ENCODE measurements around the gene FTO.

- TF ChIP-seq CTCF (IDR thresholded peaks at IDR 0.05; ENCODE audit: poor library complexity, severe bottlenecking) = no peak
- TF ChIP-seq POLR2AphosphoS5 (IDR thresholded peaks at IDR 0.05) = no peak
- no peak for TF ChIP-seq RAD21 (conservative IDR thresholded peaks at IDR 0.05)
- no peak for TF ChIP-seq EP300 (conservative IDR thresholded peaks at IDR 0.05; ENCODE audit: poor library complexity, severe bottlenecking)
- no peak for TF ChIP-seq EZH2 (IDR thresholded peaks at IDR 0.05; ENCODE audit: borderline replicate concordance, insufficient read depth, low read length, poor library complexity, severe bottlenecking)
Measured at GRCh38 chr16:53740476-53740875, 36.5 kb downstream of the FTO start.

All from neural cell (in vitro differentiated cells).